GM12801 (cell line): Measurements from ENCODE around the gene ZNRF4.

Experiments
- CTCF ChIP-seq: IDR thresholded peaks from one replicate; pipeline ENCODE4 v1.5.1; 2011; ENCODE audit warnings: control low read depth; ENCODE audit not compliant: insufficient read length; ENCODE audit errors: extremely low read depth

The ZNRF4 gene

GRCh38 chr19:5436106-5436947 lies 18.9 kb upstream of the ZNRF4 start:
- TF ChIP-seq CTCF: no peak

GRCh38 chr19:5436948-5437306 lies 18.3 kb upstream of the ZNRF4 start:
- TF ChIP-seq CTCF: no peak

GRCh38 chr19:5439452-5439851 lies 15.8 kb upstream of the ZNRF4 start:
- no peak for TF ChIP-seq CTCF

GRCh38 chr19:5440299-5440698 lies 14.9 kb upstream of the ZNRF4 start:
- no peak for TF ChIP-seq CTCF

- TF ChIP-seq CTCF: no peak
Measured at GRCh38 chr19:5443723-5444122, 11.5 kb upstream of the ZNRF4 start.

GRCh38 chr19:5444431-5444830 lies 10.8 kb upstream of the ZNRF4 start:
- TF ChIP-seq CTCF: no peak

- TF ChIP-seq CTCF: no peak
Measured at GRCh38 chr19:5445071-5445470, 10.1 kb upstream of the ZNRF4 start.
